ENCODE measurements around the gene APOB. TPM values are rescaled to one million over a fixed set of nuclear protein-coding genes. Genes with fewer than 3 reads are reported as not detected.

Gene APOB
- total and polyA plus RNA-seq, 2 of the 13 experiments (the other 11 are each of a cell fraction or from before 2014, with no cell fraction given): 1,569 to 2,515 TPM

DNA sequence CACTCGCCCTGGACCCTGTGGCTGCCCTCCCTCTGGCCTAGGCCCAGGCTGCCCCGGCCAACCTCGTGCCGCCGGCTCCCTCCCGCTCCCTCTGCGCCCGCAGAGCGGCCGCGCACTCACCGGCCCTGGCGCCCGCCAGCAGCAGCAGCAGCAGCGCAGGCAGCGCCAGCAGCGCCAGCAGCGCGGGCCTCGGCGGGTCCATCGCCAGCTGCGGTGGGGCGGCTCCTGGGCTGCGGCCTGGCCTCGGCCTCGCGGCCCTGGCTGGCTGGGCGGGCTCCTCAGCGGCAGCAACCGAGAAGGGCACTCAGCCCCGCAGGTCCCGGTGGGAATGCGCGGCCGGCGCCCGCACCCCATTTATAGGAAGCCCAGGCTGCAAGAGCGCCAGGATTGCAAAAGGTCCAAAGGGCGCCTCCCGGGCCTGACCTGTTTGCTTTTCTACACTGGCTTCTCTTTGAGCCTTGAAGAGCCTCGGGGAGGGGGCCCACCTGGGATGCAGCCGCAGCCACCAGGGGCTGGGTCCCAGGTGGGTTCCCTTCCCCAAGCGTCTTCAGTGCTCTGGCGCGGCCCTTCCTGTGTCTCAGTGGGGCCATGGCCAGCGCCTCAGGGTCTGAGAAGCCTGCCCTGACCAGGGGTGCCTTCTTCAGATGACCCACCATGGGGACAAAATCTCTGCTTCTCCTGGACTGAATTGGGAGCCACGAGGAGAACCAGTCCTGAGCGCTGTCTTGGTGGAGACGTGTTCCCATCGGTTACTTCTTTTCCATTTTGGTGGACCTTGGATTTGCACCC lies at the start of gene APOB (continued):
- TF ChIP-seq, protein P1, sequence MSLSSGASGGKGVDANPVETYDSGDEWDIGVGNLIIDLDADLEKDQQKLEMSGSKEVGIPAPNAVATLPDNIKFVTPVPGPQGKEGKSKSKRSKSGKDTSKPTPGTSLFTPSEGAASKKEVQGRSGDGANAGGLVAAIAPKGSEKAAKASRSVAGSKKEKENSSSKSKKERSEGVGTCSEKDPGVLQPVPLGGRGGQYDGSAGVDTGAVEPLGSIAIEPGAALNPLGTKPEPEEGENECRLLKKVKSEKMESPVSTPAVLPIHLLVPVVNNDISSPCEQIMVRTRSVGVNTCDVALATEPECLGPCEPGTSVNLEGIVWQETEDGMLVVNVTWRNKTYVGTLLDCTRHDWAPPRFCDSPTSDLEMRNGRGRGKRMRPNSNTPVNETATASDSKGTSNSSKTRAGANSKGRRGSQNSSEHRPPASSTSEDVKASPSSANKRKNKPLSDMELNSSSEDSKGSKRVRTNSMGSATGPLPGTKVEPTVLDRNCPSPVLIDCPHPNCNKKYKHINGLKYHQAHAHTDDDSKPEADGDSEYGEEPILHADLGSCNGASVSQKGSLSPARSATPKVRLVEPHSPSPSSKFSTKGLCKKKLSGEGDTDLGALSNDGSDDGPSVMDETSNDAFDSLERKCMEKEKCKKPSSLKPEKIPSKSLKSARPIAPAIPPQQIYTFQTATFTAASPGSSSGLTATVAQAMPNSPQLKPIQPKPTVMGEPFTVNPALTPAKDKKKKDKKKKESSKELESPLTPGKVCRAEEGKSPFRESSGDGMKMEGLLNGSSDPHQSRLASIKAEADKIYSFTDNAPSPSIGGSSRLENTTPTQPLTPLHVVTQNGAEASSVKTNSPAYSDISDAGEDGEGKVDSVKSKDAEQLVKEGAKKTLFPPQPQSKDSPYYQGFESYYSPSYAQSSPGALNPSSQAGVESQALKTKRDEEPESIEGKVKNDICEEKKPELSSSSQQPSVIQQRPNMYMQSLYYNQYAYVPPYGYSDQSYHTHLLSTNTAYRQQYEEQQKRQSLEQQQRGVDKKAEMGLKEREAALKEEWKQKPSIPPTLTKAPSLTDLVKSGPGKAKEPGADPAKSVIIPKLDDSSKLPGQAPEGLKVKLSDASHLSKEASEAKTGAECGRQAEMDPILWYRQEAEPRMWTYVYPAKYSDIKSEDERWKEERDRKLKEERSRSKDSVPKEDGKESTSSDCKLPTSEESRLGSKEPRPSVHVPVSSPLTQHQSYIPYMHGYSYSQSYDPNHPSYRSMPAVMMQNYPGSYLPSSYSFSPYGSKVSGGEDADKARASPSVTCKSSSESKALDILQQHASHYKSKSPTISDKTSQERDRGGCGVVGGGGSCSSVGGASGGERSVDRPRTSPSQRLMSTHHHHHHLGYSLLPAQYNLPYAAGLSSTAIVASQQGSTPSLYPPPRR (CRISPR knock-in tag; IDR thresholded peaks at IDR 0.05; ENCODE audit: borderline replicate concordance): peak; percentile 97
- TF ChIP-seq ZNF260 (CRISPR knock-in tag; IDR thresholded peaks at IDR 0.05; ENCODE audit: borderline replicate concordance, low read depth): no peak
- TF ChIP-seq, protein P2, sequence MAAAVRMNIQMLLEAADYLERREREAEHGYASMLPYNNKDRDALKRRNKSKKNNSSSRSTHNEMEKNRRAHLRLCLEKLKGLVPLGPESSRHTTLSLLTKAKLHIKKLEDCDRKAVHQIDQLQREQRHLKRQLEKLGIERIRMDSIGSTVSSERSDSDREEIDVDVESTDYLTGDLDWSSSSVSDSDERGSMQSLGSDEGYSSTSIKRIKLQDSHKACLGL (CRISPR knock-in tag; IDR thresholded peaks at IDR 0.05): peak; percentile 77
- TF ChIP-seq YEATS4 (CRISPR knock-in tag; IDR thresholded peaks at IDR 0.05; ENCODE audit: borderline replicate concordance): peak; percentile 94
- TF ChIP-seq, protein P3, sequence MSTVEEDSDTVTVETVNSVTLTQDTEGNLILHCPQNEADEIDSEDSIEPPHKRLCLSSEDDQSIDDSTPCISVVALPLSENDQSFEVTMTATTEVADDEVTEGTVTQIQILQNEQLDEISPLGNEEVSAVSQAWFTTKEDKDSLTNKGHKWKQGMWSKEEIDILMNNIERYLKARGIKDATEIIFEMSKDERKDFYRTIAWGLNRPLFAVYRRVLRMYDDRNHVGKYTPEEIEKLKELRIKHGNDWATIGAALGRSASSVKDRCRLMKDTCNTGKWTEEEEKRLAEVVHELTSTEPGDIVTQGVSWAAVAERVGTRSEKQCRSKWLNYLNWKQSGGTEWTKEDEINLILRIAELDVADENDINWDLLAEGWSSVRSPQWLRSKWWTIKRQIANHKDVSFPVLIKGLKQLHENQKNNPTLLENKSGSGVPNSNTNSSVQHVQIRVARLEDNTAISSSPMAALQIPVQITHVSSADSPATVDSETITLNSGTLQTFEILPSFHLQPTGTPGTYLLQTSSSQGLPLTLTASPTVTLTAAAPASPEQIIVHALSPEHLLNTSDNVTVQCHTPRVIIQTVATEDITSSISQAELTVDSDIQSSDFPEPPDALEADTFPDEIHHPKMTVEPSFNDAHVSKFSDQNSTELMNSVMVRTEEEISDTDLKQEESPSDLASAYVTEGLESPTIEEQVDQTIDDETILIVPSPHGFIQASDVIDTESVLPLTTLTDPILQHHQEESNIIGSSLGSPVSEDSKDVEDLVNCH (CRISPR knock-in tag; IDR thresholded peaks at IDR 0.05): no peak
- TF ChIP-seq ZNF83 (CRISPR knock-in tag; IDR thresholded peaks at IDR 0.05; ENCODE audit: borderline replicate concordance): no peak
- TF ChIP-seq ZNF550 (CRISPR knock-in tag; IDR thresholded peaks at IDR 0.05; ENCODE audit: borderline replicate concordance): no peak; the same call in 1 of the 2 replicates
- peak; percentile 99 for TF ChIP-seq MED8 (CRISPR knock-in tag; IDR thresholded peaks at IDR 0.05; ENCODE audit: insufficient replicate concordance)
- no peak for TF ChIP-seq ZNF850 (CRISPR knock-in tag; conservative IDR thresholded peaks at IDR 0.05)
- TF ChIP-seq ZNF138 (CRISPR knock-in tag; IDR thresholded peaks at IDR 0.05; ENCODE audit: low read depth): no peak; the same call in 1 of the 2 replicates
- TF ChIP-seq CAMTA2 (CRISPR knock-in tag; IDR thresholded peaks at IDR 0.05; ENCODE audit: borderline replicate concordance): no peak; the same call in 1 of the 2 replicates
- TF ChIP-seq SP4 (CRISPR knock-in tag; IDR thresholded peaks at IDR 0.05): peak; percentile 83; the same call in 1 of the 2 replicates
- peak; percentile 93 for TF ChIP-seq BCL6 (CRISPR knock-in tag; IDR thresholded peaks at IDR 0.05)
- peak; percentile 67 for TF ChIP-seq GATAD1 (CRISPR knock-in tag; IDR thresholded peaks at IDR 0.05)
- no peak for TF ChIP-seq ATRX (CRISPR knock-in tag; IDR thresholded peaks at IDR 0.05; ENCODE audit: borderline replicate concordance)
- 0 out of 2 replicates have a peak, but pooled peaks have one; percentile 69 for TF ChIP-seq ZSCAN30 (CRISPR knock-in tag; IDR thresholded peaks at IDR 0.05)
- TF ChIP-seq, protein P4, sequence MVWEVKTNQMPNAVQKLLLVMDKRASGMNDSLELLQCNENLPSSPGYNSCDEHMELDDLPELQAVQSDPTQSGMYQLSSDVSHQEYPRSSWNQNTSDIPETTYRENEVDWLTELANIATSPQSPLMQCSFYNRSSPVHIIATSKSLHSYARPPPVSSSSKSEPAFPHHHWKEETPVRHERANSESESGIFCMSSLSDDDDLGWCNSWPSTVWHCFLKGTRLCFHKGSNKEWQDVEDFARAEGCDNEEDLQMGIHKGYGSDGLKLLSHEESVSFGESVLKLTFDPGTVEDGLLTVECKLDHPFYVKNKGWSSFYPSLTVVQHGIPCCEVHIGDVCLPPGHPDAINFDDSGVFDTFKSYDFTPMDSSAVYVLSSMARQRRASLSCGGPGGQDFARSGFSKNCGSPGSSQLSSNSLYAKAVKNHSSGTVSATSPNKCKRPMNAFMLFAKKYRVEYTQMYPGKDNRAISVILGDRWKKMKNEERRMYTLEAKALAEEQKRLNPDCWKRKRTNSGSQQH (CRISPR knock-in tag; IDR thresholded peaks at IDR 0.05; ENCODE audit: low read depth): peak; percentile 65; the same call in 1 of the 2 replicates
- TF ChIP-seq, protein P5, sequence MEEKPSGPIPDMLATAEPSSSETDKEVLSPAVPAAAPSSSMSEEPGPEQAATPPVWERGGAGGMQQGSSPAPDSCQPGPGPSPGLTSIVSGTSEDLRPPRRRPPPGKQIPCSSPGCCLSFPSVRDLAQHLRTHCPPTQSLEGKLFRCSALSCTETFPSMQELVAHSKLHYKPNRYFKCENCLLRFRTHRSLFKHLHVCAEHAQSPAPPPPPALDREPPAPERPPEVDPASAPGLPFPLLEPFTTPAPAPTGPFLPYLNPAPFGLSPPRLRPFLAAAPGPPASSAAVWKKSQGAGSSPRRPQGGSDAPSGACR (CRISPR knock-in tag; IDR thresholded peaks at IDR 0.05): peak; percentile 96
- peak; percentile 91 for TF ChIP-seq NR2F2 (IDR thresholded peaks at IDR 0.05; ENCODE audit: borderline replicate concordance, low read depth)

All from HepG2 (cell line).